ENCODE measurements around the gene PNPLA5. TPM values are rescaled to one million over a fixed set of nuclear protein-coding genes. Genes with fewer than 3 reads are reported as not detected.

PNPLA5 gene
- total and polyA plus RNA-seq, 4 donors, result not detected

GRCh38 chr22:43840851-43841250 lies 51.0 kb downstream of the PNPLA5 start:
- no peak for ATAC-seq (ENCODE audit: insufficient read depth, low FRiP score)
- H3K4me3 ChIP-seq, result no peak overlapping the region
- H3K9me3 ChIP-seq (ENCODE audit: control insufficient read depth in 4 of 4, insufficient read depth in 3 of 4, low read length in 3 of 4), result peaks cover 0 to 2% (median 0%) of the 10 kb centered on the region in 4 donors
- no peak overlapping the region for H3K27ac ChIP-seq (ENCODE audit: low read depth in 1 of 2, low read length in 1 of 2)
- H3K4me1 ChIP-seq (ENCODE audit: control insufficient read depth in 5 of 5, insufficient read depth in 5 of 5, low read length in 5 of 5), result no peaks in the 10 kb centered on the region
- DNase-seq, result no peak
- no peaks in the 10 kb centered on the region for H3K36me3 ChIP-seq (ENCODE audit: control insufficient read depth in 4 of 4, insufficient read depth in 4 of 4, low read length in 4 of 4)
- TF ChIP-seq CTCF (IDR thresholded peaks at IDR 0.05; ENCODE audit: control extremely low read depth, extremely low read depth), result no peak
- H3K27me3 ChIP-seq (ENCODE audit: control insufficient read depth in 3 of 3, insufficient read depth in 3 of 3, low read length in 2 of 3), result no peaks in the 10 kb centered on the region
- no peak overlapping the region for H3K9ac ChIP-seq (ENCODE audit: insufficient read depth in 1 of 2, low read length in 2 of 2)
- 83 to 93% methylated on average over 16 of the region's 16 CpGs for WGBS, 2 donors

DNA sequence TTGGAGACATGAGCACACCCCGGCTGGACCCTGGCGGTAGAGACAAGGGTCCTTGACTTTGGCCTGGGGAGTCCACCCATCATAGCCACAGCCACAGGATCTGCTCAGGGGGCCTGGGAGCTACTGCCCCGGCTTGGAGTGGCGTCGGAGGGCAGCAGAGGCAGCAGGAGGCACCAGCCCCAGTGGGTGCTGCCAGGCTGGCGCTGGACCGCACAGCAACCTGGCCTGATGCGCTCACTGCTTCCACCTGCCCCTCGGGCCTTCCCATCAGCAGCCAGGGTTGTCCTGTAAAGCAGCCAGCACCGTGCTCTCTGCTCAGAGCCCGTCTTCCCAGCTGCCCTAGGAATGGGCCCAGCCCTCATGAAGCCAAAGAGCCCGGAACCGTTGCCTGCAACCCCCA lies 51.4 kb downstream of the PNPLA5 start:
- Histone ChIP-seq H3K27ac (ENCODE audit: low read depth in 1 of 2, low read length in 1 of 2) (no peak overlapping the region), H3K4me1 (ENCODE audit: control insufficient read depth in 5 of 5, insufficient read depth in 5 of 5, low read length in 5 of 5) (no peaks in the 10 kb centered on the region), H3K4me3 (no peak overlapping the region), H3K36me3 (ENCODE audit: control insufficient read depth in 4 of 4, insufficient read depth in 4 of 4, low read length in 4 of 4) (no peaks in the 10 kb centered on the region), H3K9ac (ENCODE audit: insufficient read depth in 1 of 2, low read length in 2 of 2) (no peak overlapping the region), H3K9me3 (ENCODE audit: control insufficient read depth in 4 of 4, insufficient read depth in 3 of 4, low read length in 3 of 4) (peaks cover 0 to 2% (median 0%) of the 10 kb centered on the region in 4 donors), H3K27me3 (ENCODE audit: control insufficient read depth in 3 of 3, insufficient read depth in 3 of 3, low read length in 2 of 3) (peaks cover 0 to 4% (median 0%) of the 10 kb centered on the region in 3 donors)
- 84 to 96% methylated on average over 12 to 13 of the region's 13 CpGs for WGBS, 2 donors
- DNase-seq, result no peak
- no peak for TF ChIP-seq CTCF (IDR thresholded peaks at IDR 0.05; ENCODE audit: control extremely low read depth, extremely low read depth)
- ATAC-seq (ENCODE audit: insufficient read depth, low FRiP score), result no peak

GRCh38 chr22:43839781-43840180 lies 52.0 kb downstream of the PNPLA5 start:
- 42 to 47% methylated on average over 8 of the region's 8 CpGs for WGBS, 2 donors
- no peaks in the 10 kb centered on the region for H3K36me3 ChIP-seq (ENCODE audit: control insufficient read depth in 4 of 4, insufficient read depth in 4 of 4, low read length in 4 of 4)
- H3K9ac ChIP-seq (ENCODE audit: insufficient read depth in 1 of 2, low read length in 2 of 2), result no peak overlapping the region

More at GRCh38 chr22:43839781-43840180, 52.0 kb downstream of the PNPLA5 start:
- H3K9me3 ChIP-seq (ENCODE audit: control insufficient read depth in 4 of 4, insufficient read depth in 3 of 4, low read length in 3 of 4), result peaks cover 0 to 2% (median 0%) of the 10 kb centered on the region in 4 donors
- H3K4me1 ChIP-seq (ENCODE audit: control insufficient read depth in 5 of 5, insufficient read depth in 5 of 5, low read length in 5 of 5), result no peaks in the 10 kb centered on the region
- no peak overlapping the region for H3K4me3 ChIP-seq
- no peak overlapping the region for H3K27ac ChIP-seq (ENCODE audit: low read depth in 1 of 2, low read length in 1 of 2)
- H3K27me3 ChIP-seq (ENCODE audit: control insufficient read depth in 3 of 3, insufficient read depth in 3 of 3, low read length in 2 of 3), result peaks cover 0 to 6% (median 0%) of the 10 kb centered on the region in 3 donors
- DNase-seq (no peak), ATAC-seq (ENCODE audit: insufficient read depth, low FRiP score) (no peak)
- no peak for TF ChIP-seq CTCF (IDR thresholded peaks at IDR 0.05; ENCODE audit: control extremely low read depth, extremely low read depth)
